Tibial nerve (tissue), 4 donors: ENCODE data around the gene PRRT4.

Experiments used
- EP300 ChIP-seq, 2 donors: sonication (generic); formaldehyde crosslinking; IDR thresholded peaks; one replicate each; pipeline ENCODE4 v1.6.1; 2017; ENCODE audit warnings: antibody characterized with exemption in 2 of 2, mild to moderate bottlenecking in 1 of 2
- POLR2A ChIP-seq, 2 donors: fragments of 450-650 bp; IDR thresholded peaks; one replicate each; pipeline ENCODE4 v1.6.1; 2017; ENCODE audit warnings: antibody characterized with exemption in 2 of 2, mild to moderate bottlenecking in 2 of 2, moderate library complexity in 2 of 2
- TF ChIP-seq, protein P1 (sequence below), 5 experiments: fragments of 200-600 bp in 3 of 5; fragments of 450-650 bp in 2 of 5; sonication (generic) in 3 of 5; IDR thresholded peaks; one replicate each; pipeline ENCODE4 v1.5.1; 2016 to 2019; ENCODE audit warnings: antibody characterized with exemption in 5 of 5, mild to moderate bottlenecking in 3 of 5, moderate library complexity in 2 of 5

DNA sequence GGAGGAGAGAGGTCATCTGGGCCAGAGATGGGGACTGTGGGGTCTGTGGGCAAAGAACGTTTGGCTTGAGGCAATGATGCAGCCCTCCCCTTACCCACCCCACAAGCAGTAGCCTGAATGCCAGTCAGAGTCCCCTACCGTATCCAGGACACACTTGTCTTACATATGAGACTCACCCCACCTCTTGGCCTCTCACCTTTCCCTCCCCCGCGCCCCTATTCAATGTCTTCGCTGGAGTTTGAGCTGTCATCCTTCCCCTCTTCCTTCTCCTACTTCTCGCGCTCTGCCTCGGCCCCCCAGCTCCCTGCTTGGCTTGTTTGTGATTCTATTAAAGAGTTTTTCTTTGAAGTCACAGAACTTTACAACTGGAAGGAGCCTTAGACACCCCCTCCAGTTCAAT, 8.9 kb downstream of the PRRT4 start:
- TF ChIP-seq, protein P1, sequence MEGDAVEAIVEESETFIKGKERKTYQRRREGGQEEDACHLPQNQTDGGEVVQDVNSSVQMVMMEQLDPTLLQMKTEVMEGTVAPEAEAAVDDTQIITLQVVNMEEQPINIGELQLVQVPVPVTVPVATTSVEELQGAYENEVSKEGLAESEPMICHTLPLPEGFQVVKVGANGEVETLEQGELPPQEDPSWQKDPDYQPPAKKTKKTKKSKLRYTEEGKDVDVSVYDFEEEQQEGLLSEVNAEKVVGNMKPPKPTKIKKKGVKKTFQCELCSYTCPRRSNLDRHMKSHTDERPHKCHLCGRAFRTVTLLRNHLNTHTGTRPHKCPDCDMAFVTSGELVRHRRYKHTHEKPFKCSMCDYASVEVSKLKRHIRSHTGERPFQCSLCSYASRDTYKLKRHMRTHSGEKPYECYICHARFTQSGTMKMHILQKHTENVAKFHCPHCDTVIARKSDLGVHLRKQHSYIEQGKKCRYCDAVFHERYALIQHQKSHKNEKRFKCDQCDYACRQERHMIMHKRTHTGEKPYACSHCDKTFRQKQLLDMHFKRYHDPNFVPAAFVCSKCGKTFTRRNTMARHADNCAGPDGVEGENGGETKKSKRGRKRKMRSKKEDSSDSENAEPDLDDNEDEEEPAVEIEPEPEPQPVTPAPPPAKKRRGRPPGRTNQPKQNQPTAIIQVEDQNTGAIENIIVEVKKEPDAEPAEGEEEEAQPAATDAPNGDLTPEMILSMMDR (IDR thresholded peaks at IDR 0.05) = no peak
- TF ChIP-seq POLR2A (IDR thresholded peaks at IDR 0.05) (no peak), EP300 (IDR thresholded peaks at IDR 0.05) (no peak)
